Stimulated activated CD8-positive, alpha-beta memory T cell treated with anti-CD3 and anti-CD28 coated beads, Interleukin-15, amount 100 ng/mL, for 24 hours (primary cell): ENCODE data around the gene ADM5.
A peak's percentile ranks its signal among the peaks of the same experiment; 100 is the strongest.

Experiments used
- DNase-seq: peaks from one replicate; pipeline ENCODE4 v3.0.0-alpha.2; 2020; ENCODE audit warnings: low read depth

The ADM5 gene

DNA sequence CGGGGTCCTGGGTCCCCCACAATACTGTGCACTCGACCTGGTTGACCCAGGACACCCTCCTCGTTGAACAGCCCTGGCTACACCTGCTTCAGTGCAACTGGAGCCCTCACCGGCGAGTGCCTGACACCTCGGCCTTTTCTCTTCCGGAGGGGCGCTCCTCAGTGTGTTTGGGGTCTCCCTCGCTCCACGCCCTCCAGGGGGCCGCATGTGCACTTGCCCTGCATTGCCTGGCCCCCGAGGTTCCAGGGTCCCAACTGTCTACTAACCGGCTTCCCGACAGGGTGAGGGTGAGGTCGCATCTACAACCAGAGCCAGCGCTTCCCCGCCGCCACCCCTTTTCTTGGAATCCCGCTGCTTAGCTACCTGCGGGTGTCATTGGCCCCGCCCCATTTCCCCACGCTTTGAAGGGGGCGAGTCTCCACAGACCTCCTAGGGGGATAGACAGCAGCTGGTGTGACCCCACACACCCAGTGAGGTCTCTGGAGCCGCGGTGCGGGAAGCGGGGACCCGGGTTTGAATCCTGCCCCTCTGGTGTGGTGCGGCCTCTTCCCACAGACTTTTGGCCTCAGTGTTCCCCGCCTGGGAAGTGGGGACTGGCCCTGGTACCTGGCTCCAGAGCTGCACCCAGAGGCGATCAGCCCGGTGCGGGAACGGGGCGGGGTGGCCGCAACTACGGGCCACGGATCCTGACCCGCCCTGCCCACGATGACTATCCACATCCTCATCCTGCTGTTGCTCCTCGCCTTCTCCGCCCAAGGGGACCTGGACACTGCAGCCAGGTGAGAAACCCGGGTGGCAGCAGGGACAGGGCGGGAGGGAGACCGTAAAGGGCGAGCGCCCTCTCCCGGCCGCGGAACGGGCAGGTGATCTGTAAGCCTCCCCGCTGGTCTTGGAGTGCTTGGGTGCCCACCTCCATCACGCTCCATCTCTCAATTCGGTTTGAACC is at the start of gene ADM5:
TSS of gene ADM5 (plus strand) at position 462 of the 946 bp plus-strand sequence. CDS start at position 706, 244 bp downstream.
- no peak for DNase-seq

DNA sequence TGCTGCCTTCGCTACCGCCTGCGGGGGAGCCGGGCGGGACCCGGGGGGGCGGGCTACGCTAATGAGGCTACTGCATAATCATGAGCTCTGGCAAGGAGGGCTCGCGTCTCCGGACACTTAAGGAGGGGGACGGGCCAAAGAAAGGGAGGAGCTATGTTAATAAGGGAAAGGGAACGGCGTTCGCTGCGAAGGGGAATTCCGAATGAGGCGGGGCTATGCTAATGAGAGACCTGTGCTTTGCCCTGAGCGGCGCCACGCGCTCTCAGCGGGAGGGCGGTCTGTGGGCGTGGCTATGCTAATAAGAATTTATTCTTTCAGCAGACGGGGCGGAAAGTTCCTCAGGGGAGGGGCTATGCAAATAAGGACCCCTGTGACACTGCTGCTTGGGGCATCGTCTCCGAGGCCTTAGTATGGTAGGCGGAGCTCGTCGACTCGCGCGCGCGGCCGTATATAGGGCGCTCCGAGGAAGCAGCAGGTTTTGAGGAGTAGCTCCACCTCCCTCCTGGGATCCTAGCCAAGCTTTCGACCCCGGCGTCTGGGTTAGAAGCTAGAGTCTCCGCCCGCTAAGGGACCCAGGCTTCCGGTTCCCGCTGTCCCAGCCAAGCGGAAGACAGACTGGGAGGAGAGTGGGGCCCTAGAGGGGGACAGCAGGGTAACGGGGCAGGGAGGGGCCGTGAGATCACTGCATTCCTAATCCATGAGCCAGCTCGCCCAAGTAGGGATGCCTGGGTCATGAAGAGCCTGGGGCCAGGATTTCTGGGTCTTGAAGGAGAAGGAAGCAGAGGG is 49.1 kb upstream of the ADM5 start, which contains the start of gene RRAS:
TSS of gene RRAS (minus strand) at position 31 of the 786 bp plus-strand sequence. CDS start 45 bp downstream, outside the sequence.
- peak; percentile 98 for DNase-seq

GRCh38 chr19:49641688-49642491 is 47.5 kb upstream of the ADM5 start, which contains the start of gene SCAF1:
Gene SCAF1 (plus strand): TSS chr19:49642209. CDS start chr19:49645027, 2,818 bp downstream.
- DNase-seq: peak; percentile 95

- no peak for DNase-seq
Observed at GRCh38 chr19:49642492-49643035, 46.8 kb upstream of the ADM5 start.

DNA sequence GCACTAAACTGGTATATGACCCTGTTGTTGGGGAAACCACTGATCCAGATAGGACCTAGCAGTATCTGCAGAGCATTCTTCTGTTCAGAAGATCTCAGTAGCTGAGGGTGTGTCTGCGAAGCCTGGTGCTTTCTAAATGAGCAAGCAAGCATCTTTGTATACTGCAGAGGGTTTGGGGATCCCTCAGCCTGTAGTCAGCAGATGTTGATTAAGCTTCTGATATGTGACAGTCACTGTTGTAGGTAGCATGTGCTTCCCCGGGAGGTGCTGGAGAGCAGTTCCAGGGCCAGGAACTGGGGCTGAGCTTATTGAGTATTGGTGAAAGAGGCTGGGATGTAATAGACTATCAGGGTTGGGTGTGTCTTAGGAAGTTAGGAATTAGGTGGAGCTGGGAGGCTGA is 45.9 kb upstream of the ADM5 start:
- no peak for DNase-seq

- no peak for DNase-seq
Observed at GRCh38 chr19:49645592-49645991, 43.8 kb upstream of the ADM5 start.

GRCh38 chr19:49645995-49646394 is 43.4 kb upstream of the ADM5 start:
- DNase-seq: no peak

GRCh38 chr19:49646586-49646985 is 42.8 kb upstream of the ADM5 start:
- no peak for DNase-seq

DNA sequence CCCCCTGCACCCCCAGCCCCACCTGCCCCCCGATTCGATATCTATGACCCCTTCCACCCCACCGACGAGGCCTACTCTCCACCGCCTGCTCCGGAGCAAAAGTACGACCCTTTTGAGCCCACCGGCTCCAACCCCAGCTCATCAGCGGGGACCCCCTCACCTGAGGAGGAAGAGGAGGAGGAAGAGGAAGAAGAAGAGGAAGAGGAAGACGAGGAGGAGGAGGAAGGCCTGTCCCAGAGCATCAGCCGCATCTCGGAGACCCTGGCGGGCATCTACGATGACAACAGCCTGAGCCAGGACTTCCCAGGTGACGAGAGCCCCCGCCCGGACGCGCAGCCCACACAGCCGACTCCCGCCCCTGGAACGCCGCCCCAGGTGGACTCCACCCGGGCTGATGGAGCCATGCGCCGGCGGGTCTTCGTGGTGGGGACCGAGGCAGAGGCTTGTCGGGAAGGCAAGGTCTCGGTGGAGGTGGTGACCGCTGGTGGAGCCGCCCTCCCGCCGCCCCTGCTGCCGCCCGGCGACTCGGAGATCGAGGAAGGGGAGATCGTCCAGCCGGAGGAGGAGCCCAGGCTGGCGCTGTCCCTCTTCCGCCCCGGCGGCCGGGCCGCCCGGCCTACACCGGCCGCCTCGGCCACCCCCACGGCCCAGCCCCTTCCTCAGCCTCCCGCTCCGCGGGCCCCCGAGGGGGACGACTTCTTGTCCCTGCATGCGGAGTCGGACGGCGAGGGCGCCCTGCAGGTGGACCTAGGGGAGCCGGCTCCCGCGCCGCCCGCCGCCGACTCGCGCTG is 38.2 kb upstream of the ADM5 start:
- no peak for DNase-seq

GRCh38 chr19:49651820-49652550 is 37.4 kb upstream of the ADM5 start:
- no peak for DNase-seq

DNA sequence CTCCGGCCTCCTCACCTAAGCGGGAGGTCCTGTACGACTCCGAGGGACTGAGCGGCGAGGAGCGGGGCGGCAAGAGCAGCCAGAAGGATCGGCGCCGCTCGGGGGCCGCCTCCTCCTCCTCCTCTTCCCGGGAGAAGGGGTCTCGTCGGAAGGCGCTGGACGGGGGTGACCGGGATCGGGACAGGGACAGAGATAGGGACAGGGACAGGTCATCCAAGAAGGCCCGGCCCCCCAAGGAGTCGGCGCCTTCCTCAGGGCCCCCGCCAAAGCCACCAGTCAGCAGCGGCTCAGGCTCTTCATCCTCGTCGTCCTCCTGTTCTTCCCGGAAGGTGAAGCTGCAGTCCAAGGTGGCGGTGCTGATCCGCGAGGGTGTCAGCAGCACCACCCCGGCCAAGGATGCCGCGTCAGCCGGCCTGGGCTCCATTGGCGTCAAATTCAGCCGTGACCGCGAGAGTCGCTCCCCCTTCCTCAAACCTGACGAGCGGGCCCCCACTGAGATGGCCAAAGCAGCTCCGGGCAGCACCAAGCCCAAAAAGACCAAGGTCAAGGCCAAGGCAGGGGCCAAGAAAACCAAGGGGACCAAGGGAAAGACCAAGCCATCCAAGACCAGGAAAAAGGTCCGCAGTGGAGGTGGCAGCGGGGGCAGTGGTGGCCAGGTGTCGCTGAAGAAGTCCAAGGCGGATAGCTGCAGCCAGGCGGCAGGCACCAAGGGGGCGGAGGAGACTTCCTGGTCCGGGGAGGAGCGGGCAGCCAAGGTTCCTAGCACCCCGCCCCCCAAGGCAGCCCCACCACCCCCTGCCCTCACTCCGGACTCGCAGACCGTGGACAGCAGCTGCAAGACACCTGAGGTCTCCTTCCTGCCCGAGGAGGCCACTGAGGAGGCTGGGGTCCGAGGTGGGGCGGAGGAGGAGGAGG is 36.6 kb upstream of the ADM5 start:
- DNase-seq: no peak

DNA sequence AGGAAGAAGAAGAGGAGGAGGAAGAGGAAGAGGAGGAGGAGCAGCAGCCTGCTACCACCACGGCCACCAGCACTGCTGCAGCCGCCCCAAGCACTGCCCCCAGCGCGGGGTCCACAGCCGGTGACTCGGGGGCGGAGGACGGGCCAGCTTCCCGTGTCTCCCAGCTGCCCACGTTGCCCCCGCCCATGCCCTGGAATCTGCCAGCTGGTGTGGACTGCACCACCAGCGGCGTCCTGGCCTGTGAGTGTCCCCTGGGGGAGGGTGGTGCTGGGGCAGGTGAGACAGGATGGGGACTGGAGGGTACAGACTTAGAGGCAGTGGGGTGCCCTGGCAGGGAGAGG is 36.0 kb upstream of the ADM5 start:
- no peak for DNase-seq

GRCh38 chr19:49654581-49654980 is 34.8 kb upstream of the ADM5 start:
- no peak for DNase-seq

GRCh38 chr19:49655570-49656455 is 33.6 kb upstream of the ADM5 start:
- no peak for DNase-seq

- no peak for DNase-seq
Observed at GRCh38 chr19:49656456-49657109, 32.8 kb upstream of the ADM5 start.

DNA sequence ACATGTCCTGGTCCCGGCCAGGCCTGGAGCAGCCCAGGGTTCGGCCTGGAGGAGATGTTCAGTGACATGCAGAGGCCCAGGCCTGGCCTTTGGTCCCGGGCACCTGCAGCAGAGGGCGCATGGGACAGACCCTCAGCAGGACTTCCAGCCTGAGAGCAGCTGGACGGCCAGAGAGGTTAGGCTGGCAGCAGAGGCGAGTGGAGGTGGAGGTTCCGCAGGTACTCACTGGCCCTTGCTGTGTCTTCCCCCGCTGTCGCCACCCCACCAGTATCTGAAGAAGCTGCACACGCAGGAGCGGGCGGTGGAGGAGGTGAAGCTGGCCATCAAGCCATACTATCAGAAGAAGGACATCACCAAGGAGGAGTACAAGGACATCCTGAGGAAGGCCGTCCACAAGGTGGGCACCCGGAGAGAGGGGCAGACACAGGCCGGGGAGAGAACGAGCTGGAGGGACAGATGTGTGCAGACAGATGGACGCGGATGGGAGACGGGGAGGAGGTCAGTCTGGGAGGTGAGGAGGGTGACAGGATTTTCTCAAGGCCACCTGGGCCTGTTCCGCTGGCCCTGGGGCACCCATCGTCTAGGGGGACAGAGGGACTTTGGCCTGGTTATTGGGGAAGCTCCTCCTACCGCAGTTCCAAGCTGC is 31.8 kb upstream of the ADM5 start:
- DNase-seq: no peak

DNA sequence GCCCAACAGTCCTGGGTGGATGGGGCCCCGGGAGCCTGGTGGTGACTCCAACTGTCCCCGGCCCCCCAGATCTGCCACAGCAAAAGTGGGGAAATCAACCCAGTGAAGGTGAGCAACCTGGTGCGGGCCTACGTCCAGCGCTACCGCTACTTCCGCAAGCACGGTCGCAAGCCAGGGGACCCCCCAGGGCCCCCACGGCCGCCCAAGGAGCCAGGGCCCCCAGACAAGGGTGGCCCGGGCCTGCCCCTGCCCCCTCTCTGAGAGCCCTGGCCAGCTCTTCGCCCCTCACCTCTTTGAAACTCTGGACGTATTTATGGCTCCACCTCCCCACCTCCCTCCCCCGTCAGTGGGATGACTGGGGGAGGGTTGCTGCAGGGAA is 31.3 kb upstream of the ADM5 start:
- no peak for DNase-seq
